ENCODE data around the gene KCNE3. TPM values are rescaled to one million over a fixed set of nuclear protein-coding genes. Genes with fewer than 3 reads are reported as not detected.

The KCNE3 gene
- total and polyA plus RNA-seq, 2 experiments from 2014 or later, result 2.3 to 10.6 TPM

- Mint-ChIP-seq H3K4me3 (no peak overlapping the region), H3K27me3 (ENCODE audit: insufficient read depth, low read depth, poor library complexity) (no peaks in the 10 kb centered on the region), H3K9me3 (no peaks in the 10 kb centered on the region), H3K36me3 (ENCODE audit: low read depth) (no peaks in the 10 kb centered on the region), H3K4me1 (peaks cover 8% of the 10 kb centered on the region), H3K27ac (no peak overlapping the region)
- peak overlapping the region; percentile 87 for H2AFZ ChIP-seq
- H3K4me3 ChIP-seq, result no peak overlapping the region
- TF ChIP-seq ETS1 (IDR thresholded peaks at IDR 0.05) (no peak), CTCF (conservative IDR thresholded peaks at IDR 0.05; ENCODE audit: low read depth in 2 of 2) (peak; percentile 75 to 85)
- H3K9me2 ChIP-seq (ENCODE audit: insufficient read depth), result no peaks in the 10 kb centered on the region
- no peaks in the 10 kb centered on the region for H3K36me3 ChIP-seq (ENCODE audit: insufficient read depth)
- DNase-seq (ENCODE audit: low spot score) (peak; percentile 89), ATAC-seq (peak; percentile 82)
- no peaks in the 10 kb centered on the region for H3K4me1 ChIP-seq (ENCODE audit: insufficient read depth)
- no peaks in the 10 kb centered on the region for H3K27me3 ChIP-seq (ENCODE audit: insufficient read depth)
- H3K27ac ChIP-seq (ENCODE audit: low read depth), result no peak overlapping the region
- H3K79me2 ChIP-seq (replicated peaks; ENCODE audit: insufficient read depth), result no peaks in the 10 kb centered on the region
- H3K4me2 ChIP-seq, result no peak overlapping the region
- no peaks in the 10 kb centered on the region for H3F3A ChIP-seq (replicated peaks; ENCODE audit: low read depth)
- H4K20me1 ChIP-seq (replicated peaks; ENCODE audit: insufficient read depth), result no peaks in the 10 kb centered on the region
Observed at GRCh38 chr11:74449369-74449931, 17.9 kb downstream of the KCNE3 start.

GRCh38 chr11:74447720-74448119, 19.6 kb downstream of the KCNE3 start:
- DNase-seq (ENCODE audit: low spot score) (no peak), ATAC-seq (no peak)
- H3K27me3 ChIP-seq (ENCODE audit: insufficient read depth), result no peaks in the 10 kb centered on the region
- no peaks in the 10 kb centered on the region for H3K79me2 ChIP-seq (replicated peaks; ENCODE audit: insufficient read depth)
- Mint-ChIP-seq H3K4me3 (no peak overlapping the region), H3K9me3 (no peaks in the 10 kb centered on the region), H3K27ac (no peak overlapping the region), H3K4me1 (peaks cover 21% of the 10 kb centered on the region), H3K36me3 (ENCODE audit: low read depth) (no peaks in the 10 kb centered on the region), H3K27me3 (ENCODE audit: insufficient read depth, low read depth, poor library complexity) (no peaks in the 10 kb centered on the region)
- H3K4me3 ChIP-seq, result no peak overlapping the region
- no peaks in the 10 kb centered on the region for H3K36me3 ChIP-seq (ENCODE audit: insufficient read depth)
- no peaks in the 10 kb centered on the region for H3K9me2 ChIP-seq (ENCODE audit: insufficient read depth)
- H3K27ac ChIP-seq (ENCODE audit: low read depth), result no peak overlapping the region
- no peaks in the 10 kb centered on the region for H3F3A ChIP-seq (replicated peaks; ENCODE audit: low read depth)
- H3K4me2 ChIP-seq, result no peak overlapping the region
- H4K20me1 ChIP-seq (replicated peaks; ENCODE audit: insufficient read depth), result no peaks in the 10 kb centered on the region
- H2AFZ ChIP-seq, result no peak overlapping the region
- H3K4me1 ChIP-seq (ENCODE audit: insufficient read depth), result peaks cover 4% of the 10 kb centered on the region; the same call in 1 of the 2 replicates
- TF ChIP-seq ZNF331 (CRISPR knock-in tag; IDR thresholded peaks at IDR 0.05; ENCODE audit: low read depth), result no peak
- TF ChIP-seq ETS1 (IDR thresholded peaks at IDR 0.05), result no peak
- TF ChIP-seq EZH2phosphoT487 (IDR thresholded peaks at IDR 0.05; ENCODE audit: unreplicated experiment), result no peak
- TF ChIP-seq ZNF462 (CRISPR knock-in tag; IDR thresholded peaks at IDR 0.05), result no peak
- TF ChIP-seq REST (IDR thresholded peaks at IDR 0.05; ENCODE audit: unreplicated experiment), result no peak
- TF ChIP-seq STAT1 (IDR thresholded peaks at IDR 0.05; ENCODE audit: unreplicated experiment), result no peak
